GM18508 (cell line): ENCODE measurements around the gene SLC25A36.
"Not testable (repeated sequence)": the region's sequence is repeated elsewhere in the genome, so short reads cannot be mapped to it uniquely, and the experiment has no call there.

Experiments used
- ATAC-seq: cut with Tn5 transposase; IDR thresholded peaks from one replicate; pipeline ENCODE4 v1.9.1; 2021; ENCODE audit warnings: moderate number of reproducible peaks; ENCODE audit not compliant: insufficient read depth, unreplicated experiment

The SLC25A36 gene

GRCh38 chr3:140929446-140929845 lies 12.2 kb upstream of the SLC25A36 start:
- no peak for ATAC-seq

- no peak for ATAC-seq
These were observed 10.6 kb upstream of the SLC25A36 start for GRCh38 chr3:140931016-140931454.

GRCh38 chr3:140931801-140932200 lies 9.8 kb upstream of the SLC25A36 start:
- no peak for ATAC-seq

GRCh38 chr3:140933109-140933508 lies 8.5 kb upstream of the SLC25A36 start:
- no peak for ATAC-seq

- no peak for ATAC-seq
These were observed 8.1 kb upstream of the SLC25A36 start for GRCh38 chr3:140933552-140933951.

GRCh38 chr3:140939305-140939704 lies 2.3 kb upstream of the SLC25A36 start:
- not testable (repeated sequence) for ATAC-seq

GRCh38 chr3:140941090-140941433 lies 574 bp upstream of the SLC25A36 start:
- no peak for ATAC-seq

GRCh38 chr3:140942221-140943104 lies 827 bp downstream of the SLC25A36 start:
- ATAC-seq: no peak

GRCh38 chr3:140943781-140944552 lies 2.3 kb downstream of the SLC25A36 start:
- no peak for ATAC-seq

- ATAC-seq: no peak
These were observed 7.0 kb downstream of the SLC25A36 start for GRCh38 chr3:140948460-140949249.

- no peak for ATAC-seq
These were observed 8.5 kb downstream of the SLC25A36 start for GRCh38 chr3:140950144-140950543.

GRCh38 chr3:140950863-140951262 lies 9.2 kb downstream of the SLC25A36 start:
- ATAC-seq: no peak

- not testable (repeated sequence) for ATAC-seq
These were observed 10.1 kb downstream of the SLC25A36 start for GRCh38 chr3:140951750-140952149.

GRCh38 chr3:140953028-140953960 lies 11.7 kb downstream of the SLC25A36 start:
- ATAC-seq: no peak

GRCh38 chr3:140954576-140954975 lies 12.9 kb downstream of the SLC25A36 start:
- no peak for ATAC-seq

- ATAC-seq: no peak
These were observed 14.0 kb downstream of the SLC25A36 start for GRCh38 chr3:140955645-140956044.

GRCh38 chr3:140956058-140956835 lies 14.6 kb downstream of the SLC25A36 start:
- ATAC-seq: no peak

GRCh38 chr3:140972833-140973232 lies 31.2 kb downstream of the SLC25A36 start:
- no peak for ATAC-seq

GRCh38 chr3:140974900-140975299 lies 33.3 kb downstream of the SLC25A36 start:
- ATAC-seq: no peak
